Kidney tubule cell (primary cell): ENCODE data around the gene TCF12.
A peak's percentile ranks its signal among the peaks of the same experiment; 100 is the strongest.

Experiments
- DNase-seq: peaks from one replicate; pipeline ENCODE4 v3.0.0-alpha.2; 2018; ENCODE audit warnings: low spot score

Gene TCF12

DNA sequence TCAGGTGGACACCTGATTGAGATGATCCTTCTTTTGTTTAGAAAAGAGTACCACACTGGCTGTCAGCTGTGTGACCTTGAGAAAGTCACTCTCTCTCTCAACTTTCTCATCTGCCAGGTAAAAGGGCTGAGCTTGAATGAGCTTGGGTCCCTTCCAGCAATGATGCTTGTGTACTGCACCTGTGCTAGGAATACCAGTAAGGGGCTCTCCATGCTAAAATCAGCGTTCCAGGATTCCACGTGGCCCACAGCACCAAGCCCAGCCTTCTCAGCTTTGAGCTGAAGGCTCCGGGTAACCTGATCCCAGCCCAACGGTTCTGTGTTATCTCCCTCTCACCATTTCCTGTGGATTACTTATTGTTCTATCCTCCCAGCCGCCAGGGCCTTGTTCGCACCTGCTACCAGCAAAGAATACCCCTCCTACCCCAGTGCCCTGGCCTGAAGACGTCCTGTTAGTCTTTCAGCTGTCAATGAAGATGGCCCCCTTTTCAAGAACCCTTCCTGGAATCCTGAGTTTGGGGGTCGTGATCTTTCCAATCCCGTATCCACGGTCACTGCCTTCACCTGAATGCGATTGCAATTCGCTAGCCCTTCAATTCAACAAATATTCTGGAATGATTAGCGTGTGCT is 403.6 kb downstream of the TCF12 start:
- DNase-seq: no peak

DNA sequence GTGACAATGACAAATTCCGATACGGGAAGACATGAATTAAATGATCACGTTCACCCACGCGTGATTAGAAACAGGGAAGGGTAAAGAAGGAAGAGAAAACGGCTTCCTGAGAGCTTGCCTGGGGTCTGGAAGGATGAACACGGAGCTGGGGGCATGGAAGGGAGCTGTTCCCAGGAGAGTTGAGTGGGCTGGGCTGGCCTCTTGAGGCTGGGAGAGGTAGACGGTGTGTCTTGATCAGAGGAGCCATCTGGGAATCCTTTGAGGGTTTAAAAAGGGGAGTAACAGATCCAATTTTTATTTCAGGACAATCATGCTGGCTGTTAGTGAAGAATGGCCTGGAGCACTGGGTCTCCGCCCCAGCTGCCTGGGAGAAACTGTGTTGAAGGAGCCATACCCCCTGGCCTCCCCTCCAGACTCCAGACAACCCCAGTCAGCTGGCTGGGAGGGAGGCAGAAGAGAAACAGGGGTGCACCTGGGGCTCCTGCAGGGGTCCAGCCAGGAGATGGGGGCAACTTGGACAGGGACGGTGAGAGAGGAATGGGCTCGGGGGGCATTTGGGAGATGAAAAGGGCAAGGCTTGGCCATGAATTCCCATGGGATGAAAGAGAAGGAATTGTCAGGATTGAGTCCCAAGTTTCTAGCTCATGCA is 404.3 kb downstream of the TCF12 start:
- DNase-seq: no peak

DNA sequence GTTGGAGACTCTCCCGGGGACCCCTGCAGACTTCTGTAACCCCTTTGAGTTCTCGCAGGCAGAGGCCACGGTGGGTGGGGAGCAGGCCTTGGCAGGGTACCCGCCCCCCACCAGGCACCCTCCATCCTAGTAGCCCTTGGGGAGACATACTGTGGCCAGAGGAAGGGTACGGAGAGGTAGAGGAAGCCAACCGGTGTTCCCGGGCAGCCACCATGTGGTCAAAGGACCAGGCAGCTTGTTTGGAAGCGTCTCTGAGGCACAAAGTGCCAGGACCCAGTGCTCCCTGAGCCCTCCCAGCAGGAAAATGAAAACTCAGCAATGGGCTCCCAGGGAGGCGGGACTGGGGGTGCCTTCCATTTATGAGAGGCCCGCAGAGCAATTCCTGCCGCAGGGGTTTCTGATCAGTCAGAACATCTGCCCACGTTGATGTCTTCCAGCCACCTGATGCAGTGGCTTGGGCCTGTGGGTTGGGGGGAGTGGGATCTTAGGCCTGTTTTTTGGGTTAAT is 404.9 kb downstream of the TCF12 start:
- no peak for DNase-seq

DNA sequence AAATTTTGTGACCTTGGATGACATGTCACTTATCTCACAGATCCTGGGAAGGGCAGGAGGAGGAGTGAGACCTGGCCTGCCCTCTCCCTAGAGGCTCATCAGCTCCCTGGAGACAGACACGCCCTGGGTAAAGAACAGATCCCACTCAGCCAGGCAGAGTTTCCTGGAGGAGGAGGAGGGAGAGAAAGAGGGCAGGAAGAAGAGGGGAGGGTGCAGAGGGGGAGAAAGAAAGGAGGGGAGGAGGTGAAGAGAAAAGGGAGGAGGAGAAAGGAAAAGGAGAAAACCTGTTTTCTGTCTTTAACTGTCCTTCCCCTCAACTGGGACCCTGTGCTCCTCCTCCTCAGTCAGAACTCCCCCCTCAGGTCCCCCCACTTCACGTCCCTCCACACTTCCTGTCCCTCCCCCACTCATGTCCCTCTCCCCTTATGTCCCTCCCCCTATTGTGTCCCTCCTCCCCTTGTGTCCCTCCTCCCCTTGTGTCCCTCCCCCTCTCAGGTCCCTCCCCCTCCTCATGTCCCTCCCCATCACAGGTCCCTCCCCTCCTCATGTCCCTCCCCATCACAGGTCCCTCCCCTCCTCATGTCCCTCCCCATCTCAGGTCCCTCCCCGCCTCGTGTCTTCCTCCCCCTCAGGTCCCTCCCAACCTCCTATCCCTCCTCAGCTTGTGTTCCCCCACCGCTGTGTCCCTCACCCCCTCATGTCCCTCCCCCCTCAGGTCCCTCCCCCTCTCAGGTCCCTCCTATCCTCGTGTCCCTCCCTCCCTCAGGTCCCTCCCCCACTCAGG is 405.6 kb downstream of the TCF12 start:
- DNase-seq: peak; percentile 83

DNA sequence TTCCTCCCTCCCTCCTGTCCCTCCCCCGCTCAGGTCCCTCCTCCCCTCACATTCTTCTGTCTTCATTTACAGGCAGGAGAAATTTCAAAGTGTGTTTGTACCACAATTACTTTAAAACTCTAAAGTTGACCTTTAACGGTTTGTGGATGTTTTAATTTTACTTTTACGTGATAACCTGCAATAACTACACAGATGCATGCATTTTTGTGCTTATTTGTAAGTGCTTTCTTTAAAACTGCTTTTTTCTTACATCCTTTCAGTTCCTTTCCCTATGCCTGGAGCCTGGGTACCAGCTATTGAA is 406.1 kb downstream of the TCF12 start:
- DNase-seq: no peak

DNA sequence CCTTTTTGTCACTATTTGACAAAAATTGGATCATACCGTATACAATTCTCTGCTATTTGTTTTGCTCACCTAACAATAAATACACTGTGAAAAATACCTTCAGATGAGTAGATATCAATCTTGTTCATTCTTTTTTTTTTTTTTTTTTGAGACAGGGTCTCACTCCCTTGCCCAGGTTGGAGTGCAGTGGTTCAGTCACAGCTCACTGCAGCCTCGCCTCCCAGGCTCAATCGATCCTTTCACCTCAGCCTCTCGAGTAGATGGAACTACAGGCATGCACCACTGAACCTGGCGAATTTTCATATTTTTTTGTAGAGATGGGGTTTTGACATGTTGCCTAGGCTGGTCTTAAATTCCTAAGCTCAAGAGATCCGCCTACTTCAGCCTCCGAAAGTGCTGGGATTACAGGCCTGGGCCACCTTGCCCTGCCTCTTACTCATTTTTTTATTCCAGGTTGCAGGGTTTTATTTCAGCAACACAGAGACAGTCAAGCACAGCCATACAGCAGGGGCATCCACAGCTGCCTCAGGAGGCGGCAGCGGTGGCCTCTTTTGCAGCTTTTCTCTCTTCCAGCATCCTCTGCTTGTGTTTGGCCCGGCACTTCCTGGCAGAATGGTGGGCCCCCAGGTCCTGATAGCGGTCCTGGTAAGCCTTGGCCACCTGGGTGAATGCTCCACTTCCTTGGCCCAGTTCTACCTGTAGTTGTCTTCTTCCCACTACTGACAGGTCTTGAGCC is 406.7 kb downstream of the TCF12 start:
- no peak for DNase-seq

DNA sequence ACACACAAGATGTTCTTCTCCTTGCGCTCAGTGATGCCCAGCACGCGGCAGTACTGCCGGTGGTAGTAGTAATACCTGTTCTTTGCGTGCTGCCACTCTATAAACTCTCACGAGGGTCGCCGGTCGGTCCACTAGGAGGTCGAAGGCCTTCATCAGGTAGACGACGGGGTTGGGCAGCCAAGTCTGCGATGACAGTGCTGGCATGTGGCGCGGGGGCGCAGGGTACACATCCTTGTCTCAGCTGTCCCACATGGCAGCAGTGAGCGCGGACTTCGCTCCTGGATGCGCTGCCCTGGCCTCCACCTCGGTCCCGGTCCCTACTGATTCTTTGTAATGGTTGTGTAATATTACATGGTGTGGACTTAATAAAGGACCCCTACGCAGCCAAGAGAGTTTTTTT is 407.8 kb downstream of the TCF12 start:
- DNase-seq: no peak

DNA sequence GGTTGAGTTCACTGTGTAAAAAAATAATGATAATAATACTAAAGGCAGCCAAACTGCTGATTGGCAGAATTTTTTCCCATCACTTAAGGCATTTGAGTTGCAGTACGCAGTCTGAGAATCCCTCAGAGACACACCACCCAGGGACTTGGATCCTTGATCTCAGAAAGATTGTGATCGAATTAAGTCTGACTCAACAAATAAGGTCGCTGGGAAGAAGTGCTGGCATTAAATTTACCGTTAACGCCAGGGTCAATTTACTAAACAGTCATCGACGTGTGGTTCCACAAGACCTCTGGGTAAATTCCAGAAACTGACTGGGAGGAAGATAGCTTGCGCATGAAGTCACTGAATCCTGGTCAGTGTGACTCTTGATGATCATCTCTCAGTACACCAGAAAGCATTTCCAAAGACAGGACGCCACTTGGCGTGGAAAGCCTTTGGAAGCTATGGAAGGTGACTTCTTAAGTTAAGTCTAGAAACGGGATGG is 409.6 kb downstream of the TCF12 start:
- DNase-seq: peak; percentile 80

DNA sequence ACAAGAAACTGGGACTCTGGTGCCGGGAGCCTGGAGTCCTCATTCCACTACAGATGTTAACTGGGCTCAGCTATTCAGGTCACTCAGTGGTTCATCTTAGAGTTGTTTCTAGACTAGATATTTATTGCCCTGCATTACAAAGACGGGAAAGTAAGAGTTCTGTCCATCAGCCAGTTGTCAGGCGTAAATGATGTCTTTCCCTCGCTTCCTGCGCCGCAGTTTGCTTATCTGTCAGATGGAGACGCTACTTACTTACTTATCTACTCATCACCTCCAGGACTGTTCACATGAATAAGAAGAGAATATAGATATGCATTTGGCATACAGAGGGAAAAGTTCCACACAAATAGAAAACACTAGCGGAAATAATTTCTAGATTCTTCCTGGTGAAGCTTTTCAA is 410.0 kb downstream of the TCF12 start:
- no peak for DNase-seq

DNA sequence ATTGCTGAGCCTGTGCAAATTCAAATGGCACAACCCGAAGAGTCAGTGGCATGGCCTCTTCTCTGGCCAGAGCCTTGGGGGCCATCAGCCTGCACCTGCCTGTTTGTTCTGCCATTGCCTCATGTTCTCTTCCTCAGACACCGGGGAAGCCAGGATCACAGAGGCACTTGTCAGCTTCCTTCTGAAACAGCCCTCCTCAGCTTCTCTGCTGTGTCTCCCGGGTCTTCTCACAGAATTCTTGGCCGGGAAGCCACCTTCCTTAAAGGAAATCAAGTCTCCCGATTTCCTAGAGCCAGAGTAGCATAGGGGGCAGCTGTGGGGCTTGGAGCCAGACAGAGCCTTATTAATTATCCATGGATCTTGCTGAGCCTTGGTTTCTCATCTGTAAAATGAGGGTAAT is 410.5 kb downstream of the TCF12 start:
- no peak for DNase-seq

DNA sequence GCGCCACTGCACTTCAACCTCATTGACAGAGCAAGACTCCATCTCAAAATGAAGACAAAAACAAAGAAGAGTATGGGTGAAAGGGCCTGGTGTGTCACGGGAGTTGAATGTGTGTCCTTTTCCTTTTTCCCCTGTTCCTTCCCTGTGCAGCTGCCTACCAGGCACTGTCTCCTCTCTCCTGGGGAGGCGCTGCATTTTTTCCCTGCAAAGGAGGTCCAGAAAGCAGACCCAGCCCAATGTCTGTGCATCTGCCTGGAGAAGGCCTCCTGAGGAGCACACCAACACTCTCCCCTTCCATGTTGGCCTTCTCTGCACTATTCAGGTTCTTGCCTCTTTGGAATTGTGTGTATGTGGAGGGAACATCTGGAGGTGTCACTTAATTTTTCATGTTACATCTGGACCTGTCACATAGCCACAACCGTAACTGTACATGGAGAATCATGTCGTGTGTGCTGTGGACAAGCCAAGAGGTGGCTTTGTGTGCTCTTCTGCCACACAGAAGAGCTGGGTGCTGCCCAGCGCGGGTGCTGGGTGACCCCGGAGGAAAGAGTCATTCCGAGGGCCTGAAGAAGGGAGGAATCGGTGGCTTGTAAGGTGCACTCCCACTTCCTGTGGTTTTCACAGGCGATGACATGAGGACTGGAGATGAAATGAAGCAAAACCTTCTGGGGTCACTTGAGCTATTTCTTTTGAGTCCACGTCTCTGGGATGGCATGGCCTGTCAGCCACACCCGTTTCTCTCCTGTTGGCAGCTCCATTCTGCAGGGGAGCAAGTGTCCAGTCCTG is 411.3 kb downstream of the TCF12 start:
- DNase-seq: no peak

DNA sequence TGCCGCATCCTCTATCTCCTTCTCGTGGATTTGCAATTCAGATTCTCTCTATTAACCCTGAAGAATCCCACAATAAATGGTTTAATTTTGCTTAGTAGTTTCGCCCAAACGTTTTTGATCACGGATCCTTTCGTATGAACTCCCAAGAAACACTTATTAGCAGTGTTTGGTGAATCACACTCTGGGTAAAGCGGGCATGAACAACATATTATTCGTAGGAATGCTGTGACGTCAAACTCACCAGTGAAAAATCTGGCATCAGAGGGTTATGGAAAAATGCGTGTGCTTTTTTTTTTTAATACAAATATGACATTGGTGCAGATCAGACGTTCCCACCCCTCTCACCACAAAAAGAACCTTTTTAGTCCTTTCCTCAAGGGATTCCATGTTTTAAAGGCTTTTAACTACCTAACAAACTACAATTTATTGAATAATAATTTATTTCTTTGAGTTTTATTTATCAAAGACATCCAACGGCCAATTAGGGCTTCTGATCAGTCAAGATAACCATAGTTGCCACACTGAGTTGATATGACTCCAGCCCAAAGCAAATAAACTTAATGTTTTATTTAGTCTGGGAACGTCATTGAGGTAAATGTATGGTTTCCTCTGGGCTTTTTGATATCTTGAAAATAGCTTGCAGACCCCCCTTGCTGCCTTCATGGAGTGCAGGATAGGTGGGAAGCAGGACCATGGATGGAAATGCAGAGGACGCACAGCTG is 412.3 kb downstream of the TCF12 start:
- DNase-seq: no peak

DNA sequence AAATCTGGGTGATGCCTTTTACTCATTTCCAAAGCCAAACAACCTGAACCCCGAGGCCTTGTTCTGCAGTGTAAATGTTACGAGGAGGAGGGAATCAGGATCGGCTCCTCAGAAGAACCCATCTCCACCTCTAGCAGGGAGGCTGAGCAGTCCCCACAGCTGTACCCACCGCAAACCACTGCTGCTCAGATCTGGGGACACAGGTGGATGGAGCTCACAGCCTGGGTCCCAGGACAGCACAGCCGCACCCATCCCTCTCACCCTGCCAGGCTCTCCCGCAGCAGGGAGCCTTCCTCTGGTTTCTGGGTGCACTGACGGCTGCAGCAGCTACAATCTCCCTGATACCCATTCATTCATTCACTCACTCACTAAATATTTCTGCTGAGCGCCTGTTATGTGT is 413.9 kb downstream of the TCF12 start:
- no peak for DNase-seq

DNA sequence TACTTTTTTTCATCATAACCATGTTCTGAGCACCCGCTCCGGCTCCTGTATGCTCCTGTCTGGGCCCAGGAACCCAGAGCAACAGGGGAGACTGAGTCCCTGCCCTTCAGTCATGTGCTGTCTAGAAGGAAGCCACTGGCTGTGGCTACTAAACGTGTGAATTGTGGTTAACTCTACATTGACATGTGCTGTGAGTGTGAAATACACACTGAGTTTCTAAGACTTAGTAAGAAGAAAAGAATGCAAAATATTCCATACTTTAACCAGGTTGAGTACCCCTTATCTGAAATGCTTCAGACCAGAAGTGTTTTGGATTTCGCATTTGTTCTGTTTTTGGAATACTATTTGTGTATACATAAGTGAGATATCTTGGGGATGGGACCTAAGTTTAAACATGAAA is 415.0 kb downstream of the TCF12 start:
- DNase-seq: peak; percentile 69

DNA sequence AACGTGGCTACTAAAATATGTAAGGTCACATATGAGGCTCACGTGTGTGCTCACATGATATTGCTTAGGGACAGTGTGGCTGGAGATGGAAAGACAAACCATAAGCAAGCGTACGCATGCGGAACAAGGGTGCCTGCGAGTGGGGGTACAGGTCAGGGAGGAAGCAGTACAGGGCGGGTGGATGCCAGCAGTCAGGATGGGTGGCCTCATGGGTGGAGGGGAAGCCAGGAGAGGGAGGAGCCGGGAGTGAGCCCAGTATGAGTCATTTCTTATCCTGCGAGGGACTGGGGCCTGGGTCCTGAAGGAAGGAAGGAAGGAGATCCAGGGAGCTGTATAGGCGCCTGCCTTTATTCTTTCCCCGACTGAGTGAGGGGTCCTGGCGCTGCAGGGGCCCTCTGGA is 415.8 kb downstream of the TCF12 start:
- DNase-seq: peak; percentile 59

DNA sequence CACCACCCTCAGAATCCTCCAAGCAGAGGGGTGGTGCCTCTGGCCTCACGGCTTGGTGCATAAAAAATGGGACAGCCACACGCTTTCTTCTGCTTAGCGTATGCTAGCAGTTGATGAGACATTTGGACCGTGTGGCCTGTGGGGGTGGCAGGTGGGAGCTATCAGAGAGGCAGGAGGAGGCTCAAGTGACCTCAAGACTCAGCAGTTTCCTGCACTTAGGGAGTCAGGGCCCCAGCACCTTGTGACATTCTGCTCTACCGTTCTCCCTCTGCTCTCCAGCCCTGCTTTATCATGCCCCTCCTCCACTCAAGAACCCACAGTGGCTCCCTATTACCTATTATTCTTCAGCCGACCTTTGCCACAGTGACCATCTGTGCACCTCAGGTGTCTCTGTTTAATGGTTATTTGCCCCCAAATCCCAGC is 416.9 kb downstream of the TCF12 start:
- no peak for DNase-seq

DNA sequence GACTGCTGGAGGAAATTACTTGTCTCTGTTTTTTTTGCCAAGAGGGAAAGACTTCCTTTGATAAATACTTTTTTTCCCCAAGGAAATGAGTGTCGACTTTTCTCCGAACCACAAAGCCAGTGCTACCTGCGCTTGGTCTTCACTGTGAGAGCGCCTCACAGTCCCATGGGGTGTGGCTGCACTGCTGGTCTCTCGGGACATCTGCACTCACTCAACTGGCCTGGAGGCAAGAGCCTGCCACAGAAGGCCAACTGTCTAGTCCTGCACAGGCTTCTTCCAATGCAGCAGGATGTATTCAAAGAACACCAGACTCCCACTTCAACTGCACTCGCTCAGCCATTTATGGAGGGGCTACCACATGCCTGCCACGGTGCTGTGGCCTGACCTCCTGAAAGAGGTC is 417.3 kb downstream of the TCF12 start:
- DNase-seq: no peak

DNA sequence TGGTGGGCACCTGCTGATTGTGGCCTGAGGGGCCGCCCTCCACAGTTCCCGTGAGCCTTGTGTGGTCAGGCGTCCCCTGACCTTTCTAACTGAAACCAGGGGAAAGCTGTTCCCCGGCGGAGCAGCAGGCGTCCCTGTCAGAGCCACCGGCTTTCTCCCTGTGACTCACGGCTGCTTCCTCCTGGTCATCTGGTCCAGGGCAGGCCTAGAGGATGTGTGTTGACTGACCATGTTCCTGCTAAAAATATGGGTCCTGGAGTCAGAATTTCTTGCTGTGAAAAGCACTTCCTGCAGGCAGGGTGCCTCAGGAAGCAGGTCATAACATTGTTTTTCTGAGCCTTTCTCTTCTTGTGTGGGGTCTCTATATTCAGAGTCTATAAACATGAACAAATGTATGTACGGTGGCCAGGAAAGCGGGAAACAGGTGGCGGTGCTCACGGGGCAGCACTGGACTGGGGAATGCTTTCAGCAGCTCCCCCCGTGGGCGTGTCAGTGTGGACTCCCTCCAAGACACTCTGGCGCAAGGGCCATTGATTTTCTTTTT is 419.5 kb downstream of the TCF12 start:
- DNase-seq: peak; percentile 26

DNA sequence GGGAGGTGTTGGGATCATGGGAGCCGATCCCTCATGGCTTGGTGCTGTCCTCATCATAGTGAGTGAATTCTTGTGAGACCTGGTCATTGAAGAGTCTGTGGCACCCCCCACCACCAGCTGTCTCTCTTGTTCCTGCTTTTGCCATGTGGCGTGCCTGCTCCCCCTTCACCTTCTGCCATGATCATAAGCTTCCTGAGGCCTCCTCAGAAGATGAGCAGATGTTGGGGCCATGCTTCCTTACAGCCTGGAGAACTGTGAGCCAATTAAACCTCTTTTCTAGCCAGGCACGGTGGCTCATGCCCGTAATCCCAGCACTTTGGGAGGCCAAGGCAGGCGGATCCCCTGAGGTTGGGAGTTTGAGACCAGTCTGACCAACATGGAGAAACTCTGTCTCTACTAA is 420.9 kb downstream of the TCF12 start:
- DNase-seq: no peak
